HG03521 (cell line): ENCODE results near the gene MXI1.
"Not testable (repeated sequence)": the region's sequence is repeated elsewhere in the genome, so short reads cannot be mapped to it uniquely, and the experiment has no call there.

ENCODE experiments used
- ATAC-seq: cut with Tn5 transposase; IDR thresholded peaks from one replicate; pipeline ENCODE4 v1.9.1; 2021; ENCODE audit warnings: mild to moderate bottlenecking, moderate library complexity; ENCODE audit not compliant: unreplicated experiment

MXI1 gene

DNA sequence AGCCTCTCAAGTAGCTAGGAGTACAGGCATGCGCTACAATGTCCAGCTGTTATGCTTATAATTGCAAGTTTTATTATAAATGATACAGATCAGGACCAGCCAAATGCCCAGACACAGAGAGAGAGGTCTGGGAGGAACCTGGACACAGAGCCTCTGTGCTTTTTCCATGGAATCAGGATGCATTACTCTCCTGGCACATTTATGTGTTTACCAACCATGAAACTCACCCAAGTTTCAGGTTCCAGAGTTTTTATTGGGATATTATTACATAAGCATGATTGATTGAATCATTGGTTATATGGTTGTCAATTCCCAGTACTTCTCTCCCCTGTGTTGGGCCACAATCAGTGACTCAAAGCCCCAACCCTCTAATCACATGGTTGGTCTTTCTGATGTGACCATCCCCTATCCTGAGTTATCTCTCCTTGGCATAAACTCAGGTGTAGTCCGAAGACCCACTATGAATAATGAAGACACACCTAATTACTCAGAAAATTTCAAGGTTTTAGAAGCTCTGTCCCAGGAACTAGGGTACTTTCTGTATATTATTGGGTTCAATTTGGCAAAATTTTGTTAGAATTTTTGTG lies 30.6 kb downstream of the MXI1 start:
- no peak for ATAC-seq

- ATAC-seq, result no peak
These were observed 32.5 kb downstream of the MXI1 start for GRCh38 chr10:110239892-110240291.

GRCh38 chr10:110241407-110241806 lies 34.0 kb downstream of the MXI1 start:
- ATAC-seq, result no peak

DNA sequence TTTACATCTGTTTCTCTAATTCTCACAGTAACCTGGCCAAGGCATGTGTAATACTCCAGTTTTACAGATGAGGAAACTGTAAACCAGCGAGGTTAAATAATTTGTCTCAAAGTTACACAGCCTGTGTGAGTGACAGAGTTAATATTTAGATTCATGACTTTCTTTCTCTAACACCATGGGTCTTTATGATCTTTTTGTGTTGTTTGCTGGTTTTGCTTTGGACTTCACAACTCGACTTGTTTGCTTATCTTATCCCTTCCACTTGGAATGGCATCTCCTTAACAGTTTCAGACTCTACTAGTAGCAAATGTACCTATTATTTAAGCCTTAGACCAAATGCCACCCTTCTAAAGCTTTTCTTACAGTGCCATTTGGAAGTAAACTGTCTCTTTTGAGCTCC lies 34.4 kb downstream of the MXI1 start:
- ATAC-seq, result no peak

DNA sequence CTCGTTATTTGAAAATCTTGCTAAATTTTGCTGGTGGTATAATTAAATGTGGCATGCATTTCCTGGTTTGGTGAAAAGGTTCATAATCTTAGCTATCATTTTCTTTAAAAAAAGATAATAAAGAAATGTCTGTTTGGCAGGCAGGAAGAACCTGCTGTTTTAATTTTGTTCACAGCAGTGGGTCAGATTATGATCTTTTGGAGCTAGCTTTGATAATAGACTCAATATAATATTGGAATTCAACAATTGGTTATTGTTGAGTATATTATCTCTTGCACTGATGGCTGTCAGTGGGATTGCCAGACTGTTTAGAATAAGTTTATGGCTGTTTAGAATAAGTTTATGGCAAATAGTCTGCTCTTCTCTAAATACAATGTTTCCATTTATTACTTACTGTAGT lies 35.1 kb downstream of the MXI1 start:
- ATAC-seq, result no peak

DNA sequence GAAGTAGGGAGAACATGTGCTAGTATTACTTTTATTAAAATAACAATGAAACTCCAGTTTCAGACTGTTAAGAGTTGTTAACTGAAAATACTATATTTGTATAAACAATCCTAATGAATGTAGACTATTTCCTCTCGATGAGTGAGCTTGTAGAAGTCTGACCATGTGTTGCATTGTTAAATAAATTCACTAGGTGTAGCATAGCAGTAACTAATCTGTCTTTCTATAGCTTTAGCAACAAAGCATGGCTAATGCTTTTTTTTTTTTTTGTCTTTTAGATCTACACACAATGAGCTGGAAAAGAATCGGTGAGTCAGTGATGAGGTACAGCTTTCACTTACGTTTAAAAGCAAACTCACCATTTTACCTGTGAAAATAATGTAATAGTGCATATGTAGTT lies 37.1 kb downstream of the MXI1 start:
- no peak for ATAC-seq

- not testable (repeated sequence) for ATAC-seq
These were observed 40.4 kb downstream of the MXI1 start for GRCh38 chr10:110247833-110248232.

- ATAC-seq, result peak; percentile 62
These were observed 42.1 kb downstream of the MXI1 start for GRCh38 chr10:110249489-110249888.

- peak; percentile 82 for ATAC-seq
These were observed 44.0 kb downstream of the MXI1 start for GRCh38 chr10:110251392-110251791.

- no peak for ATAC-seq
These were observed 44.7 kb downstream of the MXI1 start for GRCh38 chr10:110252151-110252550.

DNA sequence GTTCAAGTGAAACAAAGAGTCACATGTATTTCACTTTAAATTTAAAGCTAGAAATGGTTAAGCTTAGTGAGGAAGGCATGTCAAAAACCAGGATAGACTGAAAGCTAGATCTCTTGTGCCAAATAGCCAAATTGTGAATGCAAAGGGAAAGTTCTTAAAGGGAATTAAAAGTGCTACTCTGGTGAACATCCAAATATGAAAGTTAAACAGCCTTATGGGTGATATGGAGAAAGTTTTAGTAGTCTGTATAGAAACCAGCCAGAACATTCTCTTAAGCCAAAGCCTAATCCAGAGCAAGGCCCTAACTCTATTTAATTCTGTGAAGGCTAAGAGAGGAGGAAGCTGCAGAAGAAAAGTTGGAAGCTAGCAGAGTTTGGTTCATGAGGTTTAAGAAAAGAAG lies 47.1 kb downstream of the MXI1 start:
- no peak for ATAC-seq

- ATAC-seq, result no peak
These were observed 51.1 kb downstream of the MXI1 start for GRCh38 chr10:110258542-110258941.

GRCh38 chr10:110259317-110259716 lies 51.9 kb downstream of the MXI1 start:
- no peak for ATAC-seq

DNA sequence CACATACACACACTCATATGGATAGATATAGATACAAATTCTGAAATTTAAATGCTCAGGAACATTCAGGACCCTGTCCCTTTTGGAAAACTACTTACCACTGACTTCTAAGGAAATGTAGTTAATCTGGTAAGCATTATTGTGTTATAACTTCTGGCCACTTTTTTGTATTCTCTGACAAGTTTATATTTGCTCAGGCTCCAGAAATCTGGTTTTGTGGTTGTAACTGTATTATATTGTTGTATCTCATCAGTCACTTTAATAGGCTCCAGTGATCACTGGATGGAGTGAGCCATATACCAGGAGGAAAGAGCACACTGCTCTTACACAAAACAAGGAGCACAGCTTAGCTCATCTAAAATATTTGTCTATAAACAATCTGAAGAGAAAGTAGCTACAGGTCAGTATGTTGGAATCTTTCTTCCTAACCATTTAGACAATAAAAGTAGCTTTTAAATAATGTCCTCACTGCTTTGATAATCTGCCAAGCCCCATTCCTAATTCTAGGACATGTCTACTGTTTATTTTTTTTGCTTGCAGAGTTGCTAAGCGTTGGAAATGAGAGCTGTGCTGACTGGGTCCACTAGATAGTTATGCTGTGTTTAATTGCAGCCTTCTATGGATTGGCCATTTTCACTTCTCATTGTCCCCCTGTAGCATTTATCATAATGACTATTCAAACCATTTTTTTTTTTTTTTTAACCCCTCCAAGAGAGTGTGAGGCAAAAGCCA lies 53.5 kb downstream of the MXI1 start:
- no peak for ATAC-seq

GRCh38 chr10:110263164-110263563 lies 55.8 kb downstream of the MXI1 start:
- ATAC-seq, result no peak

DNA sequence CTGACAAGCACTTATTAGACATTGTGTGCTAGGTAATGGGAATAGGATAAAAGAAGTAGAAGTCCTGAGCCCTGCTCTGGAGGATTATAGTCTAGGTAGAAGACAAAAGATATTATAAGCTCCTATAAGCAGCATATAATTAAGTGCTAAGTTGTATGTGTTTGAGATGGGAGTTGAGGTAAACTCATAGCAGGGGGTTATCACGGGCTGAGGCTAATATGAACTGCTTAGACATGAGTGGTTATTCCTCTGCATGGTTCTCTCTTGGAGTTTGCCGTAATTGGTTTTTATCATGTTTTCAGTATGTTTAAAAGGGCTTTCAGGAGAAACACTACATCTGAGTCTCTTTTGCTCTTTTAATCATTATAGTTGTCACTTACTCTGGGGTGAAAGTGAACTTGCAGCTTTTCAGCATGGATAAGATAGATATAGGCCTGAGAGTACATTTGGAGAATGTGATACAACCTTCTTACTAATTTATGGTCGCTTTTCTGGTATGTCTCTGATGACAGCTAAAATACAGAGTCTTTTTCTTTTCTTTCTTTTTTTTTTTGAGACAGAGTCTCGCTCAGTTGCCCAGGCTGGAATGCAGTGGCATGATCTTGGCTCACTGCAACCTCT lies 58.3 kb downstream of the MXI1 start:
- ATAC-seq, result no peak

DNA sequence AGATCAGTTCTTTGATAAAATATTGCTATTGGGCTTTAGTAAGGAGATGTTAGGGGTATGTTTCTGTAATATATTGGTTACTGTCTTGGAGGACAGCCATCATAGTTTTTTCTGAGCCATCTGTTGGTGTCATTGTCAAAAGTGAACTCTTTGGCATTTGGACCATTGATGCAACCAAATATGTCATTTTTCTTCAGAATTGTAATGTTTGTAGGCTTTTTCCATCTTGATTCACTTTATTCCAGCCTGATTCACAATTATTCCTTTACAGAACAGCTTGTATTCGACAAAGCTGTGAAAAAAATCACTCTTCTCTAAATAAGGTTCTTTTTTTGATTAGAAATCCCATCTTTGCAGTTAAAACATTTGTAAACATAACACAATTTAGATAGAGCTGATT lies 59.9 kb downstream of the MXI1 start:
- ATAC-seq, result no peak

DNA sequence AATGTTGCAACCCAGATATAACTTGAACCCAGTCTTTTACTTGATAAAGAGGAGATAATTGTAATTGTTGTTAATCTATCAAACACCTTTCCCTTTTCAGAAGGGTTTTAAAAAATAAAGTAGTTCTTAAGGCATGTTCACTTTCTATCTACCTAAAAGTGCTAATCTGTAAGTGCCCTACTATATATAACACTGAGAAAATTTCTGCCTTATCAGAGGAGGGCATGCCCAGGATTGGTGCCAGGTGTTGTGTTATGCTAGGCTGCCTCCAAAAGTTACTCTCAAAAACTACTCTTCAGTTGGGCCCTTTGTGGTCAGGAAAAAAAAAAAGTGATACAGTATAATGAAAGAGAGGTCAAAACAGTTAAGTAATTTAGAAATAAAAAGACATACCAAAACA lies 61.0 kb downstream of the MXI1 start:
- no peak for ATAC-seq

DNA sequence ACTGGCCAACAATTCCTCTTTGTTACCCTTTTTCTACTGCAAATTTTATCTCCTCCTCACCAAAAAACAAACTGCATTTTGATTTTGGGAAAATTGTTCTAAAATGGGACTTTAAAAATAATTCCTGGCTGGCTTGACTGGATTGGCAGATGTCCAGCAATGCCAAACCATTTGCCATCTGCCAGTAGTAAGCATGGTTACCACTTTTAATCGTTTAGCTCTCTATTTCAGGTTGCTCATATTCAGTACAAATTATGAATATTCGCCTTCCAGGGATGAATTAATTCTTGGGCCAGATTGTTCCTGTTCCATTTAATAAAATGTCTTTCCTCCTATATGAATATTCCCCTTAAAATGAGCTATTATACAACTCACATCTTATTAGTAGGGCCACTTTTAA lies 61.6 kb downstream of the MXI1 start:
- no peak for ATAC-seq

GRCh38 chr10:110269374-110270318 lies 62.2 kb downstream of the MXI1 start:
- ATAC-seq, result peak; percentile 50

GRCh38 chr10:110272995-110273394 lies 65.6 kb downstream of the MXI1 start:
- ATAC-seq, result not testable (repeated sequence)
